Measurements from ENCODE around the gene AOAH. TPM values are rescaled to one million over a fixed set of nuclear protein-coding genes. Genes with fewer than 3 reads are reported as not detected.
"Not testable (repeated sequence)": the region's sequence is repeated elsewhere in the genome, so short reads cannot be mapped to it uniquely, and the experiment has no call there.

Gene AOAH
- polyA plus RNA-seq, 5 donors = 4.4 to 7.6 (median 4.8) TPM

GRCh38 chr7:36736899-36737211, 12.6 kb upstream of the AOAH start:
- DNase-seq = no peak

GRCh38 chr7:36736090-36736898, 12.0 kb upstream of the AOAH start:
- no peak for DNase-seq

- no peak for DNase-seq
Measured at GRCh38 chr7:36735172-36735571, 10.9 kb upstream of the AOAH start.

GRCh38 chr7:36734731-36735130, 10.4 kb upstream of the AOAH start:
- no peak for DNase-seq

GRCh38 chr7:36733411-36733810, 9.1 kb upstream of the AOAH start:
- DNase-seq = no peak

- no peak for DNase-seq
Measured at GRCh38 chr7:36732806-36733205, 8.5 kb upstream of the AOAH start.

- DNase-seq = no peak
Measured at GRCh38 chr7:36730046-36730445, 5.8 kb upstream of the AOAH start.

GRCh38 chr7:36728143-36728542, 3.8 kb upstream of the AOAH start:
- no peak for DNase-seq

GRCh38 chr7:36726806-36727503, 2.7 kb upstream of the AOAH start:
- no peak for DNase-seq

- DNase-seq = no peak
Measured at GRCh38 chr7:36726311-36726710, 2.0 kb upstream of the AOAH start.

GRCh38 chr7:36724996-36725395, 702 bp upstream of the AOAH start:
- DNase-seq = no peak

- no peak for DNase-seq
Measured at GRCh38 chr7:36723291-36723690, 1.0 kb downstream of the AOAH start.

- no peak for DNase-seq
Measured at GRCh38 chr7:36719083-36719632, 5.1 kb downstream of the AOAH start.

GRCh38 chr7:36717586-36717985, 6.7 kb downstream of the AOAH start:
- DNase-seq = no peak

- not testable (repeated sequence) for DNase-seq
Measured at GRCh38 chr7:36716802-36717201, 7.5 kb downstream of the AOAH start.

- DNase-seq = no peak
Measured at GRCh38 chr7:36712015-36712414, 12.3 kb downstream of the AOAH start.

GRCh38 chr7:36711256-36711655, 13.0 kb downstream of the AOAH start:
- no peak for DNase-seq

GRCh38 chr7:36710186-36710791, 14.0 kb downstream of the AOAH start:
- no peak for DNase-seq

- DNase-seq = no peak
Measured at GRCh38 chr7:36708767-36709166, 15.5 kb downstream of the AOAH start.

GRCh38 chr7:36707898-36708297, 16.4 kb downstream of the AOAH start:
- DNase-seq = no peak

GRCh38 chr7:36707465-36707864, 16.8 kb downstream of the AOAH start:
- no peak for DNase-seq

- DNase-seq = not testable (repeated sequence)
Measured at GRCh38 chr7:36703860-36704259, 20.4 kb downstream of the AOAH start.

- no peak for DNase-seq
Measured at GRCh38 chr7:36692456-36692855, 31.8 kb downstream of the AOAH start.
